K562 (cell line): ENCODE data around the gene GNAI1. TPM values are rescaled to one million over a fixed set of nuclear protein-coding genes. Genes with fewer than 3 reads are reported as not detected.

Experiments used
- ATAC-seq: fragments of 200-7000 bp; cut with Tn5 transposase; 3 replicates; pipeline ENCODE4 v1.9.1; 2020; ENCODE audit warnings: moderate library complexity
- BruUV-seq: library from RNA; stranded (reverse); fragments of 400-500 nt; replicated peaks from 2 replicates; lab custom pipeline; 2021; lab: Mats Ljungman, UMichigan
- CTCF ChIA-PET: fragments of 300-600 bp; formaldehyde crosslinking; extraction: SDS; loops from one replicate; lab custom pipeline; 2021; ENCODE audit warnings: low intra/inter-chr PET ratio; lab: Yijun Ruan, JAX
- POLR2A ChIA-PET: fragments of 300-600, 350-650 bp; sonication (Branson Sonifier 250); formaldehyde crosslinking; extraction: SDS; loops from one replicate; lab custom pipeline; 2021; ENCODE audit warnings: antibody characterized with exemption, inconsistent platforms; lab: Yijun Ruan, JAX
- DNase-seq, 4 experiments: peaks; one replicate each; pipeline versions ENCODE4 v3.0.0 to v3.0.0-alpha.2; 2011 to 2018; ENCODE audit warnings: low spot score in 3 of 4, mixed read lengths in 3 of 4; ENCODE audit errors: extremely low read depth in 1 of 4
- FAIRE-seq: peaks from 2 replicates; lab custom pipeline; 2011; peaks lifted over from hg19 to GRCh38; lab: Jason Lieb, UNC
- H2AFZ ChIP-seq: 2 replicates; pipeline ENCODE4 v1.6.0; 2011; ENCODE audit warnings: low read depth, low read length, control low read depth, inconsistent platforms
- H3K27ac ChIP-seq: fragments of 200-600 bp; 3 replicates; pipeline ENCODE4 v1.8.0; 2011; ENCODE audit warnings: low read depth, mild to moderate bottlenecking, control low read depth, inconsistent platforms, low read length, moderate library complexity, mixed read lengths; ENCODE audit errors: extremely low read depth
- H3K27me3 ChIP-seq, 2 experiments: fragments of 300-600 bp in 1 of 2; 2 replicates in 1 of 2; 3 replicates in 1 of 2; pipeline versions ENCODE4 v1.6.0 to v1.8.0; 2011; ENCODE audit warnings: inconsistent platforms in 2 of 2, low read length in 2 of 2, mild to moderate bottlenecking in 1 of 2, mixed read lengths in 1 of 2, moderate library complexity in 1 of 2; ENCODE audit not compliant: control insufficient read depth in 2 of 2, insufficient read depth in 2 of 2
- H3K36me3 ChIP-seq: fragments of 300-600 bp; 3 replicates; pipeline ENCODE4 v1.8.0; 2011; ENCODE audit warnings: mild to moderate bottlenecking, low read length, inconsistent platforms; ENCODE audit not compliant: control insufficient read depth, insufficient read depth
- H3K4me1 ChIP-seq, 2 experiments: fragments of 200-600 bp in 1 of 2; replicated peaks in 1 of 2; 2 replicates in 1 of 2; 3 replicates in 1 of 2; pipeline versions ENCODE4 v1.5.1 to v1.8.0; 2011; ENCODE audit warnings: inconsistent platforms in 2 of 2, low read length in 2 of 2, mild to moderate bottlenecking in 1 of 2, mixed read lengths in 1 of 2, moderate library complexity in 1 of 2; ENCODE audit not compliant: control insufficient read depth in 2 of 2, insufficient read depth in 2 of 2
- H3K4me2 ChIP-seq: 2 replicates; pipeline ENCODE4 v1.6.1; 2011; ENCODE audit warnings: low read length, control low read depth, inconsistent platforms, mixed read lengths; ENCODE audit not compliant: insufficient read depth
- H3K4me3 ChIP-seq: fragments of 200-600 bp; sonication (generic), shearing (Covaris generic); 2 replicates; pipeline ENCODE4 v1.5.1; 2016; ENCODE audit warnings: control low read depth, inconsistent platforms
- H3K79me2 ChIP-seq: fragments of 200-600 bp; 3 replicates; pipeline ENCODE4 v1.8.0; 2011; ENCODE audit warnings: low read length, inconsistent platforms; ENCODE audit not compliant: control insufficient read depth, insufficient read depth
- H3K9ac ChIP-seq, 2 experiments: 2 replicates each; pipeline versions ENCODE4 v1.6.0 to v1.6.1; 2011; ENCODE audit warnings: low read depth in 2 of 2, low read length in 2 of 2, control low read depth in 1 of 2, inconsistent platforms in 1 of 2, mild to moderate bottlenecking in 1 of 2, mixed read lengths in 1 of 2; ENCODE audit not compliant: insufficient read depth in 1 of 2
- H3K9me1 ChIP-seq: one replicate; pipeline ENCODE4 v1.6.0; 2011; ENCODE audit warnings: inconsistent platforms, mild to moderate bottlenecking, low read length, moderate library complexity; ENCODE audit not compliant: control insufficient read depth, insufficient read depth
- H3K9me3 ChIP-seq: replicated peaks from 2 replicates; pipeline ENCODE4 v1.5.1; 2011; ENCODE audit warnings: low read depth, low read length, inconsistent platforms; ENCODE audit not compliant: control insufficient read depth, insufficient read depth
- H4K20me1 ChIP-seq: replicated peaks from 2 replicates; pipeline ENCODE4 v1.6.1; 2011; ENCODE audit warnings: low read length, inconsistent platforms, mixed read lengths; ENCODE audit not compliant: control insufficient read depth, insufficient read depth
- ATF6 ChIP-seq: sonication (generic); formaldehyde crosslinking; IDR thresholded peaks from 2 replicates; pipeline ENCODE4 v1.4.0; 2020; ENCODE audit warnings: mild to moderate bottlenecking, missing genetic modification reagents
- BCL6 ChIP-seq: fragments of 250-450 bp; sonication (Bioruptor Pico); IDR thresholded peaks from 2 replicates; pipeline ENCODE4 v1.4.0; 2020
- CCNT2 ChIP-seq: IDR thresholded peaks from 2 replicates; pipeline ENCODE4 v1.6.1; 2011; ENCODE audit warnings: borderline replicate concordance, low read depth, mild to moderate bottlenecking, moderate library complexity, mixed read lengths, low read length; ENCODE audit not compliant: insufficient read length; ENCODE audit errors: extremely low read depth
- MAFF ChIP-seq: IDR thresholded peaks from 2 replicates; pipeline ENCODE4 v1.6.1; 2012; ENCODE audit warnings: low read length, improper control_type of control experiment
- MXI1 ChIP-seq: IDR thresholded peaks from 2 replicates; pipeline ENCODE4 v1.6.1; 2011; ENCODE audit warnings: low read depth, mild to moderate bottlenecking, improper control_type of control experiment, low read length
- RBM25 ChIP-seq: fragments of 200-400 bp; formaldehyde crosslinking; IDR thresholded peaks from 2 replicates; pipeline ENCODE4 v1.6.1; 2018; ENCODE audit warnings: low read length, low read depth, moderate library complexity; ENCODE audit not compliant: severe bottlenecking
- SP2 ChIP-seq: IDR thresholded peaks from 2 replicates; pipeline ENCODE4 v1.6.1; 2011; ENCODE audit warnings: mild to moderate bottlenecking, low read depth, low read length, moderate library complexity; ENCODE audit not compliant: poor library complexity, severe bottlenecking; ENCODE audit errors: extremely low read depth
- ZBTB9 ChIP-seq: fragments of 450-650 bp; formaldehyde crosslinking; IDR thresholded peaks from 2 replicates; pipeline ENCODE4 v1.4.0; 2020; ENCODE audit warnings: mild to moderate bottlenecking, moderate library complexity
- WGBS: fragments of 100-300 bp; shearing (Covaris generic); methylation state at CpG from one replicate; pipeline ENCODE4 v1.1.6; 2016; ENCODE audit warnings: low coverage, mixed read lengths; ENCODE audit not compliant: insufficient coverage; ENCODE audit errors: missing lambda C conversion rate; 5-methylcytosine and 5-hydroxymethylcytosine counted together
- in situ Hi-C: fragments of 300-500 bp; cut with MboI; formaldehyde crosslinking; loops from 4 replicates; pipeline ENCODE4 v1.15.0; 2018; ENCODE audit warnings: inconsistent platforms, mixed read lengths
- intact Hi-C: fragments of 100-400 bp; cut with micrococcal nuclease; formaldehyde crosslinking; loops from 2 replicates; pipeline ENCODE4 v1.14.2; 2022
- polyA plus RNA-seq, 8 experiments: library from polyadenylated mRNA; depleted of rRNA in 4 of 8; stranded (reverse) in 5 of 8; unstranded in 3 of 8; fragments of >200 nt; fragmentation: Nextera tagmentation in 2 of 8; fragmentation: Illumina TruSeq in 1 of 8; extraction: Ambion mirVana in 2 of 8; extraction: Trizol in 1 of 8; gene quantifications; 2 replicates each; pipeline versions ENCODE4 v1.2.1 to v1.2.3, GENCODE V29; 2011 to 2014; ENCODE audit warnings: inconsistent platforms in 1 of 8, missing spikeins in 1 of 8
- total RNA-seq, 7 experiments: library from RNA; depleted of rRNA in 6 of 7; stranded (reverse); fragments of >200 nt in 6 of 7; fragmentation: Illumina TruSeq in 2 of 7; extraction: Trizol in 2 of 7; gene quantifications; 2 replicates each; pipeline versions ENCODE4 v1.2.1 to v1.2.3, GENCODE V29; 2011 to 2021; ENCODE audit warnings: low replicate concordance in 1 of 7
- TF ChIP-seq, protein P1 (sequence below), 2 experiments: fragments of 450-650 bp in 1 of 2; IDR thresholded peaks; 2 replicates each; pipeline ENCODE4 v1.6.1; 2011 to 2017; ENCODE audit warnings: low read depth in 2 of 2, antibody characterized with exemption in 1 of 2, borderline replicate concordance in 1 of 2, low read length in 1 of 2, mild to moderate bottlenecking in 1 of 2, mixed read lengths in 1 of 2; ENCODE audit not compliant: control insufficient read depth in 1 of 2

Gene GNAI1
- total and polyA plus RNA-seq, 9 of the 15 experiments (the other 6 are each of a cell fraction or from before 2014, with no cell fraction given), result 0.03 to 0.13 (median 0.08) TPM; not detected in 6

GRCh38 chr7:80132594-80132993 is 2.0 kb upstream of the GNAI1 start:
- in situ Hi-C loops (no loop called here), intact Hi-C loops (no loop called here)
- Histone ChIP-seq H3K4me1 (peaks cover 0 to 11% of the 10 kb centered on the region in 2 experiments; a peak in 1 of 5 replicates), H3K9me3 (no peaks in the 10 kb centered on the region; the same call in 1 of the 2 replicates), H3K79me2 (no peaks in the 10 kb centered on the region), H3K9ac (no peak overlapping the region), H3K27ac (no peak overlapping the region), H3K36me3 (no peaks in the 10 kb centered on the region), H3K4me2 (no peak overlapping the region), H3K27me3 (peaks cover 0 to 3% of the 10 kb centered on the region in 2 experiments; a peak in 1 of 5 replicates), H2AFZ (no peak overlapping the region), H4K20me1 (no peaks in the 10 kb centered on the region), H3K4me3 (no peak overlapping the region), H3K9me1 (no peaks in the 10 kb centered on the region)
- BruUV-seq, result no TSS peak
- no peak for FAIRE-seq
- ATAC-seq, result no peak
- DNase-seq, result no peak
- CTCF ChIA-PET, result no interaction called here
- 2% methylated on average over 3 of the region's 3 CpGs for WGBS
- POLR2A ChIA-PET, result no interaction called here
- no peak for TF ChIP-seq SP2
- TF ChIP-seq, protein P1, sequence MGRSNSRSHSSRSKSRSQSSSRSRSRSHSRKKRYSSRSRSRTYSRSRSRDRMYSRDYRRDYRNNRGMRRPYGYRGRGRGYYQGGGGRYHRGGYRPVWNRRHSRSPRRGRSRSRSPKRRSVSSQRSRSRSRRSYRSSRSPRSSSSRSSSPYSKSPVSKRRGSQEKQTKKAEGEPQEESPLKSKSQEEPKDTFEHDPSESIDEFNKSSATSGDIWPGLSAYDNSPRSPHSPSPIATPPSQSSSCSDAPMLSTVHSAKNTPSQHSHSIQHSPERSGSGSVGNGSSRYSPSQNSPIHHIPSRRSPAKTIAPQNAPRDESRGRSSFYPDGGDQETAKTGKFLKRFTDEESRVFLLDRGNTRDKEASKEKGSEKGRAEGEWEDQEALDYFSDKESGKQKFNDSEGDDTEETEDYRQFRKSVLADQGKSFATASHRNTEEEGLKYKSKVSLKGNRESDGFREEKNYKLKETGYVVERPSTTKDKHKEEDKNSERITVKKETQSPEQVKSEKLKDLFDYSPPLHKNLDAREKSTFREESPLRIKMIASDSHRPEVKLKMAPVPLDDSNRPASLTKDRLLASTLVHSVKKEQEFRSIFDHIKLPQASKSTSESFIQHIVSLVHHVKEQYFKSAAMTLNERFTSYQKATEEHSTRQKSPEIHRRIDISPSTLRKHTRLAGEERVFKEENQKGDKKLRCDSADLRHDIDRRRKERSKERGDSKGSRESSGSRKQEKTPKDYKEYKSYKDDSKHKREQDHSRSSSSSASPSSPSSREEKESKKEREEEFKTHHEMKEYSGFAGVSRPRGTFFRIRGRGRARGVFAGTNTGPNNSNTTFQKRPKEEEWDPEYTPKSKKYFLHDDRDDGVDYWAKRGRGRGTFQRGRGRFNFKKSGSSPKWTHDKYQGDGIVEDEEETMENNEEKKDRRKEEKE (IDR thresholded peaks at IDR 0.05; ENCODE audit: borderline replicate concordance in 1 of 2, control insufficient read depth in 1 of 2, low read depth in 2 of 2, low read length in 1 of 2), result no peak
- no peak for TF ChIP-seq MAFF
- TF ChIP-seq RBM25, result no peak
- TF ChIP-seq MXI1, result no peak
- TF ChIP-seq ATF6, result no peak
- TF ChIP-seq CCNT2, result no peak
- TF ChIP-seq ZBTB9 (CRISPR knock-in tag), result no peak
- no peak for TF ChIP-seq BCL6 (CRISPR knock-in tag)
